IPS-18a (cell line): ENCODE results near the gene PER1.
A peak's percentile ranks its signal among the peaks of the same experiment; 100 is the strongest.

Experiments used
- H3K27ac ChIP-seq: one replicate; pipeline ENCODE4 v1.5.1; 2013; ENCODE audit warnings: low read length
- H3K27me3 ChIP-seq: one replicate; pipeline ENCODE4 v1.6.1; 2013; ENCODE audit warnings: mild to moderate bottlenecking, low read length; ENCODE audit not compliant: control insufficient read depth, insufficient read depth
- H3K36me3 ChIP-seq: one replicate; pipeline ENCODE4 v1.6.1; 2013; ENCODE audit warnings: low read depth, low read length; ENCODE audit not compliant: control insufficient read depth
- H3K4me1 ChIP-seq: one replicate; pipeline ENCODE4 v1.6.1; 2013; ENCODE audit warnings: low read depth, low read length; ENCODE audit not compliant: control insufficient read depth
- H3K4me3 ChIP-seq: one replicate; pipeline ENCODE4 v1.5.1; 2013; ENCODE audit warnings: low read length
- H3K9ac ChIP-seq: one replicate; pipeline ENCODE4 v1.6.1; 2013; ENCODE audit warnings: mild to moderate bottlenecking, low read length, moderate library complexity
- H3K9me3 ChIP-seq: one replicate; pipeline ENCODE4 v1.6.1; 2013; ENCODE audit warnings: low read depth, low read length; ENCODE audit not compliant: control insufficient read depth

Gene PER1

GRCh38 chr17:8156246-8156992 lies 4.2 kb upstream of the PER1 start:
- peaks cover 33% of the 10 kb centered on the region for H3K4me1 ChIP-seq
- no peaks in the 10 kb centered on the region for H3K27me3 ChIP-seq

DNA sequence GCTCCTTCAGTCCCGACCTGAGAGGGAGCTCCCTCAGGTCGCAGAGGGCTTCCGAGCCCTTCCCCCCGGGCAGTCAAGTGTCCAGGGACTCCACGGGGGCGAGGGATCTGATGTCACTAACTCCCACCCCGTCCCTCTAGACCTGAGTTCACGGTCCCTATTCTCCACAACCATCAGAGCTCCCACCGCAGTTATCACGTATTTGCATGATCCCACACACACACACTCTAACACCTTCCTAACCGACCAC lies 3.7 kb upstream of the PER1 start:
- H3K4me3 ChIP-seq = peak overlapping the region; percentile 86
- H3K9me3 ChIP-seq = no peaks in the 10 kb centered on the region
- no peaks in the 10 kb centered on the region for H3K27me3 ChIP-seq
- H3K36me3 ChIP-seq = peaks cover 10% of the 10 kb centered on the region
- peak overlapping the region; percentile 75 for H3K9ac ChIP-seq
- H3K4me1 ChIP-seq = peaks cover 34% of the 10 kb centered on the region
- no peak overlapping the region for H3K27ac ChIP-seq

More at GRCh38 chr17:8156246-8156992, 4.2 kb upstream of the PER1 start:
- Histone ChIP-seq H3K27ac (peak overlapping the region; percentile 69), H3K9ac (peak overlapping the region; percentile 79), H3K9me3 (no peaks in the 10 kb centered on the region), H3K36me3 (peaks cover 15% of the 10 kb centered on the region), H3K4me3 (peak overlapping the region; percentile 86)

DNA sequence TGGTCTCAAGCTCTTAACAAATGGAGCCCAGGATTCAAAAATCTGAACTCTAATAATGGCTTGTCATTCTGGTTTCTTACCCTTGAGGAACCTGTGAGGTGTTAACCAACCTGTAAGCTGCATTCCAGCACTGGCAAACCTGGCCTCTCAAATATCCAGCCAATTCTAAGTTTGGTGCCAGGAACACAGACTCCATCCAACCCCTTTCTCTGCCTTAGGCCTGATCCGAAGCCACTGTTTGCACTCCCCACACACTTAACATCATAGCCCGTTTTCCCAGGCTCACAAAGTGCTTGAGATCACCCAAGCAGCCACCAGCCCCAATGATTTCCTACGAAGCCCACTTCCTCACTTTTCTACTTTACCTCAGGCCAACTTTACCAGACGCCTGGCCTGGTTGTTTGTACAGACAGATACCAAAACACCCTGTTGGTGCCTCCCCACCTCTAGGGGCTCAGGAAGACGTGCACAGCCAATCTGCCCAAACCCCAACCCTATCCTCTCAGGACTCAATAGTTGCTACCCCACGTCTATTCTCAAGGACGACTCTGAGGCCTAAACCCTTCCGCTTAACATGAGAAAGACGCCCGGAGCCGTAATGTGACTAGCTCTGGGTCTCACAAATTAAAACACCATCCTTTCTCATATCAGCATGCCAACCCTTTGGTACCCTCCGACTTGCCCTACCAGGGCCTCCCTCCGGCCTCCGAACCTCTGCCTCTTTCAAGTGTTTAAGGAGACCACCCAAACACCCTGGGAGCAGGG lies 3.2 kb upstream of the PER1 start:
- peak overlapping the region; percentile 75 for H3K9ac ChIP-seq
- peaks cover 38% of the 10 kb centered on the region for H3K4me1 ChIP-seq
- no peaks in the 10 kb centered on the region for H3K9me3 ChIP-seq
- H3K4me3 ChIP-seq = peak overlapping the region; percentile 86
- H3K27me3 ChIP-seq = no peaks in the 10 kb centered on the region
- peaks cover 8% of the 10 kb centered on the region for H3K36me3 ChIP-seq
- no peak overlapping the region for H3K27ac ChIP-seq

- Histone ChIP-seq H3K27me3 (no peaks in the 10 kb centered on the region), H3K9me3 (no peaks in the 10 kb centered on the region), H3K9ac (peak overlapping the region; percentile 70), H3K4me1 (peaks cover 38% of the 10 kb centered on the region), H3K4me3 (peak overlapping the region; percentile 86), H3K27ac (peak overlapping the region; percentile 47), H3K36me3 (peaks cover 9% of the 10 kb centered on the region)
These were observed 2.5 kb upstream of the PER1 start for GRCh38 chr17:8154608-8155155.

- Histone ChIP-seq H3K9me3 (no peaks in the 10 kb centered on the region), H3K4me3 (peak overlapping the region; percentile 86), H3K9ac (peak overlapping the region; percentile 70), H3K4me1 (peaks cover 38% of the 10 kb centered on the region), H3K36me3 (peaks cover 10% of the 10 kb centered on the region), H3K27me3 (no peaks in the 10 kb centered on the region), H3K27ac (peak overlapping the region; percentile 75)
These were observed 1.9 kb upstream of the PER1 start for GRCh38 chr17:8153957-8154607.

DNA sequence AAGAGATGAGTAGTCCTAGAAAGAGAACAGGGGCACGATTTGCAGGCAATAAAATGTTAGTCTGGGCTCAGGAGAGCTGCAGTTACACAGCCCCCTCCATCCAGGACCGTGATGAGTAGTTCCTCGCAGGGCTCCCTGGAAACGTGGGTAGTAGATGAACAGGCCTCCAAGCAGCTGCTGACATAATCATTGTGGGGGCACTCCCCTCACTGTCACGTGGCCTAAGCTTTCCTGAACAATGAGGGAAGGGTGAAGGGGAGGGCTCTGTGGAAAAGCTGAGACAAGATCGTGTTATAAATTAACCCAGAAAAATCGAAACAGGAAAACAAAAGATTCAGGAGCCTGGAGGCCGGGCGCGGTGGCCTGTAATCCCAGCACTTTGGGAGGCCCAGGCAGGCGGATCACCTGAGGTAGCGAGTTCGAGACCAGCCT lies 1.3 kb upstream of the PER1 start:
- Histone ChIP-seq H3K27me3 (no peaks in the 10 kb centered on the region), H3K36me3 (peaks cover 11% of the 10 kb centered on the region), H3K9ac (peak overlapping the region; percentile 70), H3K27ac (peak overlapping the region; percentile 75), H3K4me3 (peak overlapping the region; percentile 86), H3K9me3 (no peaks in the 10 kb centered on the region), H3K4me1 (peaks cover 38% of the 10 kb centered on the region)

GRCh38 chr17:8153031-8153451 lies 837 bp upstream of the PER1 start:
- H3K27ac ChIP-seq = peak overlapping the region; percentile 37

GRCh38 chr17:8151641-8152111 lies 528 bp downstream of the PER1 start:
- H3K4me1 ChIP-seq = peaks cover 36% of the 10 kb centered on the region

More at GRCh38 chr17:8153031-8153451, 837 bp upstream of the PER1 start:
- Histone ChIP-seq H3K9me3 (no peaks in the 10 kb centered on the region), H3K27me3 (no peaks in the 10 kb centered on the region), H3K9ac (no peak overlapping the region), H3K4me1 (peaks cover 38% of the 10 kb centered on the region), H3K4me3 (peak overlapping the region; percentile 91), H3K36me3 (peaks cover 16% of the 10 kb centered on the region)

DNA sequence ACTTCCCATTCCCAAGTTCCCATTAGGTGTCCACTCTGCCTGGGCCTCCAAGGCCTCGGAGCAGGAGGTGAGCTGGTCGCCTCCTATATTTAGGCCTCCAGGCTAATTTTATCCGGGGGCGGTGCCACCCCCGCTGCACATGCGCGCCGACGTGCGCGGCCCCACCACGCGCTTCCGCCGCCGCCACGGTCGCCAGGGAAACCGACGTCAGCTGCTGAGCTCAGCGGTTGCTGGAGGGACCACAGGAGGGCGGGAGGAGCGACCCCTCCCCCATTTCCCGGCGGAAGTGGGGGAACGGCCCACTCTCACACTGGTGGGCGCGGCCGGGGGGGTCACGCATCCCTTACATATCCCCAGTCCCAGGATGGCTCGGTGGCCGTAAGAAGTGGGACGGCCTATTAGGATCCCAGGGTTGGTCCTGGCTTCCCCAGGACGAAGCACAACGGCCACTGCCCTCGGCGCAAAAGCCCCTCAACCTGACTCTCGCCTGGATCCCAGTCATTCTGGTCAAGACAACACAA lies 1.0 kb downstream of the PER1 start:
- Histone ChIP-seq H3K4me3 (peak overlapping the region; percentile 91), H3K36me3 (peaks cover 34% of the 10 kb centered on the region), H3K9me3 (no peaks in the 10 kb centered on the region), H3K27me3 (no peaks in the 10 kb centered on the region), H3K27ac (peak overlapping the region; percentile 31), H3K9ac (peak overlapping the region; percentile 72), H3K4me1 (peaks cover 36% of the 10 kb centered on the region)

More at GRCh38 chr17:8151641-8152111, 528 bp downstream of the PER1 start:
- Histone ChIP-seq H3K27ac (peak overlapping the region; percentile 31), H3K4me3 (peak overlapping the region; percentile 91), H3K27me3 (no peaks in the 10 kb centered on the region), H3K36me3 (peaks cover 29% of the 10 kb centered on the region), H3K9me3 (no peaks in the 10 kb centered on the region), H3K9ac (peak overlapping the region; percentile 72)

GRCh38 chr17:8150194-8151119 lies 1.7 kb downstream of the PER1 start:
- Histone ChIP-seq H3K27me3 (no peaks in the 10 kb centered on the region), H3K4me1 (peaks cover 31% of the 10 kb centered on the region), H3K9me3 (no peaks in the 10 kb centered on the region), H3K9ac (peak overlapping the region; percentile 72), H3K36me3 (peaks cover 41% of the 10 kb centered on the region), H3K27ac (no peak overlapping the region), H3K4me3 (peak overlapping the region; percentile 91)
